Stimulated activated CD4-positive, alpha-beta T cell treated with anti-CD3 and anti-CD28 coated beads, Interleukin-2, amount 100 ng/mL, for 24 hours (primary cell): ENCODE results near the gene IFI16.
A peak's percentile ranks its signal among the peaks of the same experiment; 100 is the strongest.
"Not testable (repeated sequence)": the region's sequence is repeated elsewhere in the genome, so short reads cannot be mapped to it uniquely, and the experiment has no call there.

Source experiments
- DNase-seq, 2 donors: peaks; one replicate each; pipeline ENCODE4 v3.0.0-alpha.2; 2020

IFI16 gene

GRCh38 chr1:159009704-159010361 lies at the start of gene IFI16:
TSS of gene IFI16 (plus strand) at chr1:159009907. CDS start at chr1:159014681, 4,774 bp downstream.
- DNase-seq: peak; percentile 35 to 70

- DNase-seq: no peak
Observed at GRCh38 chr1:158961178-158961577, 48.5 kb upstream of the IFI16 start.

- DNase-seq: no peak
Observed at GRCh38 chr1:158962983-158963382, 46.7 kb upstream of the IFI16 start.

- no peak for DNase-seq
Observed at GRCh38 chr1:158969166-158969565, 40.5 kb upstream of the IFI16 start.

- peak in 1 of 2 donors; percentile 23 for DNase-seq
Observed at GRCh38 chr1:158969855-158970254, 39.9 kb upstream of the IFI16 start.

- DNase-seq: no peak
Observed at GRCh38 chr1:158972841-158973240, 36.9 kb upstream of the IFI16 start.

- no peak for DNase-seq
Observed at GRCh38 chr1:158976219-158976618, 33.5 kb upstream of the IFI16 start.

- DNase-seq: no peak
Observed at GRCh38 chr1:158978730-158979129, 31.0 kb upstream of the IFI16 start.

- no peak for DNase-seq
Observed at GRCh38 chr1:158979229-158979628, 30.5 kb upstream of the IFI16 start.

GRCh38 chr1:158983235-158983634 lies 26.5 kb upstream of the IFI16 start:
- DNase-seq: no peak

- no peak for DNase-seq
Observed at GRCh38 chr1:158984386-158984785, 25.3 kb upstream of the IFI16 start.

- no peak for DNase-seq
Observed at GRCh38 chr1:158989424-158989823, 20.3 kb upstream of the IFI16 start.

GRCh38 chr1:158992787-158993312 lies 16.9 kb upstream of the IFI16 start:
- no peak for DNase-seq

- DNase-seq: no peak
Observed at GRCh38 chr1:158996998-158997397, 12.7 kb upstream of the IFI16 start.

GRCh38 chr1:158998037-158998780 lies 11.5 kb upstream of the IFI16 start:
- DNase-seq: no peak

GRCh38 chr1:158998781-158999161 lies 10.9 kb upstream of the IFI16 start:
- peak in 1 of 2 donors; percentile 57 for DNase-seq

- DNase-seq: no peak
Observed at GRCh38 chr1:158999316-159000069, 10.2 kb upstream of the IFI16 start.

GRCh38 chr1:159000070-159000409 lies 9.7 kb upstream of the IFI16 start:
- DNase-seq: no peak

- DNase-seq: no peak
Observed at GRCh38 chr1:159000625-159001024, 9.1 kb upstream of the IFI16 start.

- no peak for DNase-seq
Observed at GRCh38 chr1:159005161-159005560, 4.5 kb upstream of the IFI16 start.

- DNase-seq: no peak
Observed at GRCh38 chr1:159005676-159006075, 4.0 kb upstream of the IFI16 start.

- DNase-seq: not testable (repeated sequence)
Observed at GRCh38 chr1:159006210-159006807, 3.4 kb upstream of the IFI16 start.

- DNase-seq: no peak
Observed at GRCh38 chr1:159007726-159008125, 2.0 kb upstream of the IFI16 start.
